Neutrophil (primary cell): ENCODE measurements around the gene ARHGEF11.

Experiments used
- H3K27ac ChIP-seq: fragments of 200-600 bp; sonication (generic); 2 replicates; pipeline ENCODE4 v1.5.1; 2016; ENCODE audit warnings: mild to moderate bottlenecking, moderate library complexity
- H3K27me3 ChIP-seq: fragments of 200-600 bp; sonication (generic); 2 replicates; pipeline ENCODE4 v1.6.0; 2016; ENCODE audit warnings: mild to moderate bottlenecking
- H3K36me3 ChIP-seq: fragments of 200-600 bp; sonication (generic); 2 replicates; pipeline ENCODE4 v1.5.1; 2017
- H3K4me1 ChIP-seq, 2 experiments: fragments of 200-600 bp in 1 of 2; sonication (generic) in 1 of 2; 1 replicate in 1 of 2; 2 replicates in 1 of 2; pipeline versions ENCODE4 v1.5.1 to v1.6.1; 2013 to 2016; ENCODE audit warnings: low read depth in 1 of 2, low read length in 1 of 2, mild to moderate bottlenecking in 1 of 2, moderate library complexity in 1 of 2; ENCODE audit not compliant: control insufficient read depth in 1 of 2, insufficient read depth in 1 of 2
- H3K4me3 ChIP-seq, 2 experiments: fragments of 200-600 bp in 1 of 2; sonication (generic) in 1 of 2; 1 replicate in 1 of 2; 2 replicates in 1 of 2; pipeline ENCODE4 v1.5.1; 2013 to 2016; ENCODE audit warnings: low read depth in 1 of 2, low read length in 1 of 2, mild to moderate bottlenecking in 1 of 2, moderate library complexity in 1 of 2
- H3K9me3 ChIP-seq: fragments of 200-600 bp; sonication (generic); 2 replicates; pipeline ENCODE4 v1.5.1; 2016
- TF ChIP-seq, protein P1 (sequence below): fragments of 200-600 bp; sonication (generic); IDR thresholded peaks from 2 replicates; pipeline ENCODE4 v1.5.1; 2016; ENCODE audit warnings: antibody characterized with exemption

ARHGEF11 gene

DNA sequence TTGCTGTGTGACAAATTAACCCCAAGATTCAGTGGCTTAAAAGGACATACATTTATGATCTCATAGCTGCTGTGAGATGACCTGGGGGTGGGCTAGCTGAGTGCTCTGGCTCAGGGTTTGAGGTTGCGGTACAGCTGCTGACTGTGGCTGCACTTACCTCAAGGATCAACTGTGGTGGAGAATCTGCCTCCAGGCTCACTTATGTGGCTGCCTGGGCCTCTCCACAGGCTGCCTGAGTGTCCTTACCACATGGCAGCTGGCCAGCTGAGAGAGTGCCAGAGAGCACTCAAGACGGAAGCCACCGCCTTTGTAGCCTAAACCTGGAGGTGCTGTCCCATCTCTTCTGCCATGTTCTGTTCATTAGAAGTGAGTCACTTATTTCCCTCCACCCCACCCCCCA is 119.4 kb downstream of the ARHGEF11 start:
- H3K4me3 ChIP-seq = no peak overlapping the region
- TF ChIP-seq, protein P1, sequence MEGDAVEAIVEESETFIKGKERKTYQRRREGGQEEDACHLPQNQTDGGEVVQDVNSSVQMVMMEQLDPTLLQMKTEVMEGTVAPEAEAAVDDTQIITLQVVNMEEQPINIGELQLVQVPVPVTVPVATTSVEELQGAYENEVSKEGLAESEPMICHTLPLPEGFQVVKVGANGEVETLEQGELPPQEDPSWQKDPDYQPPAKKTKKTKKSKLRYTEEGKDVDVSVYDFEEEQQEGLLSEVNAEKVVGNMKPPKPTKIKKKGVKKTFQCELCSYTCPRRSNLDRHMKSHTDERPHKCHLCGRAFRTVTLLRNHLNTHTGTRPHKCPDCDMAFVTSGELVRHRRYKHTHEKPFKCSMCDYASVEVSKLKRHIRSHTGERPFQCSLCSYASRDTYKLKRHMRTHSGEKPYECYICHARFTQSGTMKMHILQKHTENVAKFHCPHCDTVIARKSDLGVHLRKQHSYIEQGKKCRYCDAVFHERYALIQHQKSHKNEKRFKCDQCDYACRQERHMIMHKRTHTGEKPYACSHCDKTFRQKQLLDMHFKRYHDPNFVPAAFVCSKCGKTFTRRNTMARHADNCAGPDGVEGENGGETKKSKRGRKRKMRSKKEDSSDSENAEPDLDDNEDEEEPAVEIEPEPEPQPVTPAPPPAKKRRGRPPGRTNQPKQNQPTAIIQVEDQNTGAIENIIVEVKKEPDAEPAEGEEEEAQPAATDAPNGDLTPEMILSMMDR = no peak
- no peak overlapping the region for H3K27ac ChIP-seq
- H3K9me3 ChIP-seq = no peaks in the 10 kb centered on the region
- H3K27me3 ChIP-seq = peaks cover 100% of the 10 kb centered on the region
- peaks cover 0 to 5% of the 10 kb centered on the region in 2 experiments for H3K4me1 ChIP-seq
- no peaks in the 10 kb centered on the region for H3K36me3 ChIP-seq

DNA sequence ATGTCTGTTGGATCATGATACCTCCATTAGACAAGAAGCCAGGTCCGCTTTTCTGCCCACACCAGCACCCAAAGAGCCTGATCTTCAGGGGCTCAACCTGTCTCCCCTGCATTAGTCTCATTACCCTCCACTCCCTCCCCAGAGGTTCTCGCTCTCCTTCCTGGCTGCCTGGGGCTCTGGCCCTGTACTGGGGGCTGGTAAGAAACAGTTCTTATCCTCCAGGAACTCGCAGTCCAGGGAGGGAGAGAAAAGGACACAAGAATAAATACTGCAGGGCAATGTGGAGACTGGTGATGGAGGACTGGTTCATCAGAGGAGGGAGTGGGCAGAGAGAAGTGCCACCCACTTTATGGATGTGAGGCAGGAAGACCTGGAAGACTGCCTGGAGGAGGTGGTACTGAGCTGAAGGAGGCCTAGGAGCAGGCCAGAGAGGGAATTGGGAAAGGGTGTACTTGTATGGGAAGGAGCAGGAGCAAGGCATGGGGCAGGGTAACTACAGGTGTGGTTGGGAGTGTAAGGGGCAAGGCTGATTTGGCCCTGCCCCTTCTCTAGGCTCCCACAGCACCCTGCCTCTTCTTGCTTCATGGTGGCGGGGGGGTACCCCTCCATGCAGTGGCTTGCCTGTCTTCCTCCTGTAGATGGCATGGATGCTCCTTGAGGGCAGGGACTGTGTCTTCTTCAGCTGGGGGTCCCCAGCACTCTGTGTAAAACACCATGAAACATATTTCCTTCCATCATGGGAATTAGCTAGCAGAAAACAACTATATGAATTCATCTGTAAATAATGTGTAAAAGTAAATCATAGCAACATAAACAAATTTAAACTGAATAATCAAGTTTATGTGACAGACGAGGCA is 120.2 kb downstream of the ARHGEF11 start:
- no peak overlapping the region for H3K4me3 ChIP-seq
- H3K27ac ChIP-seq = no peak overlapping the region
- H3K9me3 ChIP-seq = no peaks in the 10 kb centered on the region
- TF ChIP-seq, protein P1 = no peak
- peaks cover 100% of the 10 kb centered on the region for H3K27me3 ChIP-seq
- H3K4me1 ChIP-seq = peaks cover 2 to 5% of the 10 kb centered on the region in 2 experiments
- no peaks in the 10 kb centered on the region for H3K36me3 ChIP-seq

DNA sequence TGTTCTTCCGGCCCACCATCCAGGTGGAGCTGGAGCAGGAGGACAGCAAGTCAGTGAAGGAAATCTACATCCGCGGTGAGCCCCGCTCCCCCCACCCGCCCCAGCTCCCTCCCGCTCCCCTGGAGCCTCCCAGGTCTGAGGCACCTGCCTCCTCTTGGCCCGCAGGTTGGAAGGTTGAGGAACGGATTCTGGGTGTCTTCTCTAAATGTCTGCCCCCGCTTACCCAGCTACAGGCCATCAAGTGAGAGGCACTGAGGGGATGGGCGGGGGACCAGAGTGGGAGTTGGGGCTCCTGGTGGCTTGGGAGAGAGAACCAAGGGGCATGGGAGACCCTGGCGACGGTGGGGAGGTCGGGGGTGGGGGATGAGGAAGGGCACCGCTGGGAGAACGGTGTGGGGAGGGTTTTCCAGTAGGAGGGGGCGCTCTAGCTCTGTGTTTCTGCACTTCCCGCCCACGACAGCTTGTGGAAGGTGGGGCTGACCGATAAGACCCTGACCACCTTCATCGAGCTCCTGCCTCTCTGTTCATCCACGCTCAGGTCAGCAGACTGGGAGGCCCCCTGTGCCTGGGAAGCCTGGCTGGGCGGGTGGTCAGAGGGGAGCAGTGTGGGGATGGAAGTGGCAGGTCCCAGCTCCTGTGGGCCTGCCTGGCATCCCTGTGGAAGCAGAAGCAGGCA is 120.9 kb downstream of the ARHGEF11 start:
- H3K4me1 ChIP-seq = peaks cover 3 to 5% of the 10 kb centered on the region in 2 experiments
- peaks cover 100% of the 10 kb centered on the region for H3K27me3 ChIP-seq
- TF ChIP-seq, protein P1 = no peak
- H3K36me3 ChIP-seq = no peaks in the 10 kb centered on the region
- H3K9me3 ChIP-seq = no peaks in the 10 kb centered on the region
- no peak overlapping the region for H3K4me3 ChIP-seq
- H3K27ac ChIP-seq = no peak overlapping the region

DNA sequence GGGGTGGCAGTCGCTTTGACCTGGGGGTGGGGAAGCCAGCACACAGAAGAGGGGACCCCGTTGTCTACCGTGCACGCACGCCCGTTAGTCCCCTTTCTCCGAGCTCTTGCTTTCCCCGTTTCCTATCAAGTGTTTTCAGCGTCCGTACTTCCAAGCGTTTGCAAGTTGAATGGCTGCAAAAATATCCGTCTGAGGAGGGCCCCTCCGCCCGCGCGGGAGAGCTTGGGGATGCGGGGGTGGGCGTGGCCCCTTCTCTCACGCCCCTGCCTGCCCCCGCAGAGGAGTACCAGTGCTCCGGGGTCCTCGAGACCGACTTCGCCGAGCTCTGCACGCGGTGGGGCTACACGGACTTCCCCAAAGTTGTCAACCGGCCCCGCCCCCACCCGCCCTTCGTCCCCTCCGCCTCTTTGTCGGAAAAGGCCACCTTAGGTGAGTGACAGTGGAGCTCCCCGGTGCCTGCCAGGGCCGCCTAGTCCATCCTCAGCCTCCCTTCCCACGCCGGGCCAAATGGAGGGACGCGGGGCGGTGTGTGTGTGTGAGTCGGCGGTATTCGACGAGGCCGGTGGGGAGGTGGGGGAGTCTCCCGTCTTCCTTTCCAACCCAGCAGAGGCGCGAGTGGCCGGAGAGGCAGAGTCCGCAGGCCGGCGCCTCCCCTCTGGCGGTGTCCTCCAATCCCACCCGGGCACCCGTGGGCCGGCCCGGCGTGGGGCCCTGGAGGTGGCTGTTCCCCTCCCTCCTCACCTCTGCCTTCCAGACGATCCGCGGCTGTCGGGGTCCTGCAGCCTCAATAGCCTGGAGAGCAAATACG is 121.7 kb downstream of the ARHGEF11 start:
- TF ChIP-seq, protein P1 = no peak
- Histone ChIP-seq H3K9me3 (no peaks in the 10 kb centered on the region), H3K27ac (no peak overlapping the region), H3K4me1 (peaks cover 3 to 5% of the 10 kb centered on the region in 2 experiments), H3K4me3 (no peak overlapping the region), H3K27me3 (peaks cover 100% of the 10 kb centered on the region), H3K36me3 (no peaks in the 10 kb centered on the region)

DNA sequence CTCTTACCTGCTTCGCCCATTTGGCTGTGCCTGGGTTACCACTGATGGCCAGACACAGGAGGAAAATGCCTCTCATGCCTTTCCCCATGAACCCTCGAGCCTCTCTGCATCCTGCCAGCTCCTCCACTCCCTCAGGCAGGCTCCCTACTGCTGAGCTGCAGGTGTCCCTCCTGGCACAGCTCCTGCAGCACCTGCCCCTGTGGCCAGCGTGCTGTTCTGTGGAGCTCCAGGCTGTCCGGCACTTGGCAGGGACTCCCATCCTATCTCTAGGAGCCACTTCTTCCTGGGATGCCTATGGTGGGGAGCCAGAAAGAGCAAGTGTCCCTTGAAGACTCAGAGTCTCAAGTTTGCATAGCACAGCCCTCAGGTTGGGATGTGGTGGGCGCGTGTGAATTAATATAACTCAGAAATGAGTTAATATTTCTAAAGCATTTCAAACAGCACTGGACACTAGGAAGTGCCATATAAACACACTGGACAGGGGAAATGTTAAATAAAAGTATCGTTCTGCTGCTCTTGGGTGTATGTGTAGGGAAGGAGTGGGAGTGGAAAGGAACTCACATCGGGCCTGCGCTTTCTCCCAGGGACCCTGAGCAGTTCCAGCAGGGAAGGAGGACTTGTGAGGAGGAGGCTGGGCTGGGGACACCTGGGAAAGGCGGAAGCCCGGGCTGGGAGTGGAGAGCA is 122.4 kb downstream of the ARHGEF11 start:
- Histone ChIP-seq H3K36me3 (no peaks in the 10 kb centered on the region), H3K27me3 (peaks cover 100% of the 10 kb centered on the region), H3K9me3 (no peaks in the 10 kb centered on the region), H3K4me3 (no peak overlapping the region), H3K27ac (no peak overlapping the region), H3K4me1 (peaks cover 3 to 5% of the 10 kb centered on the region in 2 experiments)
- TF ChIP-seq, protein P1 = no peak
